Lower leg skin (tissue), 3 donors: ENCODE data around the gene ANKRD53.

Source experiments
- CTCF ChIP-seq, 3 donors: fragments of 450-650 bp; IDR thresholded peaks; one replicate each; pipeline ENCODE4 v1.5.1; 2016; ENCODE audit warnings: antibody characterized with exemption in 3 of 3, mild to moderate bottlenecking in 3 of 3, moderate library complexity in 2 of 3
- POLR2A ChIP-seq, 2 donors: fragments of 450-650 bp; IDR thresholded peaks; one replicate each; pipeline ENCODE4 v1.6.1; 2016 to 2017; ENCODE audit warnings: antibody characterized with exemption in 2 of 2, mild to moderate bottlenecking in 1 of 2, moderate library complexity in 1 of 2

- TF ChIP-seq CTCF (IDR thresholded peaks at IDR 0.05): no peak
- TF ChIP-seq POLR2A (IDR thresholded peaks at IDR 0.05): no peak
Observed at GRCh38 chr2:70991142-70991541, 12.7 kb downstream of the ANKRD53 start.
